ENCODE results near the gene DNAAF1.

- TF ChIP-seq, protein P1, sequence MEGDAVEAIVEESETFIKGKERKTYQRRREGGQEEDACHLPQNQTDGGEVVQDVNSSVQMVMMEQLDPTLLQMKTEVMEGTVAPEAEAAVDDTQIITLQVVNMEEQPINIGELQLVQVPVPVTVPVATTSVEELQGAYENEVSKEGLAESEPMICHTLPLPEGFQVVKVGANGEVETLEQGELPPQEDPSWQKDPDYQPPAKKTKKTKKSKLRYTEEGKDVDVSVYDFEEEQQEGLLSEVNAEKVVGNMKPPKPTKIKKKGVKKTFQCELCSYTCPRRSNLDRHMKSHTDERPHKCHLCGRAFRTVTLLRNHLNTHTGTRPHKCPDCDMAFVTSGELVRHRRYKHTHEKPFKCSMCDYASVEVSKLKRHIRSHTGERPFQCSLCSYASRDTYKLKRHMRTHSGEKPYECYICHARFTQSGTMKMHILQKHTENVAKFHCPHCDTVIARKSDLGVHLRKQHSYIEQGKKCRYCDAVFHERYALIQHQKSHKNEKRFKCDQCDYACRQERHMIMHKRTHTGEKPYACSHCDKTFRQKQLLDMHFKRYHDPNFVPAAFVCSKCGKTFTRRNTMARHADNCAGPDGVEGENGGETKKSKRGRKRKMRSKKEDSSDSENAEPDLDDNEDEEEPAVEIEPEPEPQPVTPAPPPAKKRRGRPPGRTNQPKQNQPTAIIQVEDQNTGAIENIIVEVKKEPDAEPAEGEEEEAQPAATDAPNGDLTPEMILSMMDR (IDR thresholded peaks at IDR 0.05) = no peak
- TF ChIP-seq POLR2A (IDR thresholded peaks at IDR 0.05) = no peak
Measured at GRCh38 chr16:84178892-84179611, 33.9 kb downstream of the DNAAF1 start.
